GM23338 (cell line): ENCODE results near the gene GTF3C1.

ENCODE experiments used
- EZH2phosphoT487 ChIP-seq: fragments of 200-600 bp; sonication (generic); IDR thresholded peaks from one replicate; pipeline ENCODE4 v1.8.1; 2018; ENCODE audit warnings: antibody characterized with exemption; ENCODE audit not compliant: unreplicated experiment
- POLR2AphosphoS5 ChIP-seq: IDR thresholded peaks from 2 replicates; pipeline ENCODE4 v1.6.1; 2016; ENCODE audit warnings: antibody characterized with exemption, low read depth

GRCh38 chr16:27595475-27595874, 45.8 kb upstream of the GTF3C1 start:
- no peak for TF ChIP-seq EZH2phosphoT487
- no peak for TF ChIP-seq POLR2AphosphoS5
